Activated CD8-positive, alpha-beta memory T cell treated with anti-CD3 and anti-CD28 coated beads, Interleukin-2, amount 10 ng/mL, durations not matched to agents 7 days and 5 days (primary cell): ENCODE measurements around the gene VWC2L. TPM values are rescaled to one million over a fixed set of nuclear protein-coding genes. Genes with fewer than 3 reads are reported as not detected.

Experiments
- ATAC-seq: fragments of 150-1000 bp; cut with Tn5 transposase; one replicate; pipeline ENCODE4 v1.10.0; 2021; ENCODE audit warnings: moderate library complexity
- CTCF ChIA-PET: fragments of 350-600 bp; sonication (Branson Sonifier 250); formaldehyde crosslinking; loops from one replicate; lab custom pipeline; 2021; ENCODE audit warnings: antibody characterized with exemption; lab: Charles Lee
- DNase-seq: peaks from one replicate; pipeline ENCODE4 v3.0.0-alpha.2; 2020
- H3K27ac Mint-ChIP-seq: one replicate; pipeline ENCODE4 v1.8.0; 2021; ENCODE audit warnings: mild to moderate bottlenecking, mixed read lengths
- H3K27me3 Mint-ChIP-seq: one replicate; pipeline ENCODE4 v1.8.0; 2021; ENCODE audit warnings: mixed read lengths
- H3K36me3 Mint-ChIP-seq: one replicate; pipeline ENCODE4 v1.8.0; 2021; ENCODE audit warnings: mild to moderate bottlenecking, mixed read lengths
- H3K4me1 Mint-ChIP-seq: one replicate; pipeline ENCODE4 v1.8.0; 2021; ENCODE audit warnings: mixed read lengths
- H3K4me3 Mint-ChIP-seq: one replicate; pipeline ENCODE4 v1.8.0; 2021; ENCODE audit warnings: mild to moderate bottlenecking, moderate library complexity, mixed read lengths
- H3K9me3 Mint-ChIP-seq: one replicate; pipeline ENCODE4 v1.8.0; 2022; ENCODE audit warnings: low read depth, mixed read lengths
- total RNA-seq, 2 experiments: library from RNA; stranded (reverse); gene quantifications; one replicate each; pipeline ENCODE4 v1.2.3, GENCODE V29; 2021

VWC2L gene
- not detected for total RNA-seq

GRCh38 chr2:214410918-214411554 lies at the start of gene VWC2L:
Gene VWC2L (plus strand): TSS chr2:214411054. CDS start chr2:214414194, 3,140 bp downstream.
- no peaks in the 10 kb centered on the region for H3K36me3 Mint-ChIP-seq
- H3K4me1 Mint-ChIP-seq: no peaks in the 10 kb centered on the region
- no peaks in the 10 kb centered on the region for H3K27me3 Mint-ChIP-seq
- CTCF ChIA-PET: no interaction called here
- H3K27ac Mint-ChIP-seq: no peak within 1 kb of the TSS
- no peak for ATAC-seq
- H3K9me3 Mint-ChIP-seq: no peaks in the 10 kb centered on the region
- no peak within 1 kb of the TSS for H3K4me3 Mint-ChIP-seq
- peak; percentile 45 for DNase-seq

GRCh38 chr2:214361116-214361515 lies 49.7 kb upstream of the VWC2L start:
- Mint-ChIP-seq H3K4me1 (no peaks in the 10 kb centered on the region), H3K27ac (no peak overlapping the region), H3K36me3 (no peaks in the 10 kb centered on the region), H3K27me3 (no peaks in the 10 kb centered on the region), H3K9me3 (peaks cover 4% of the 10 kb centered on the region), H3K4me3 (no peak overlapping the region)
- DNase-seq (no peak), ATAC-seq (no peak)
- CTCF ChIA-PET: no interaction called here

DNA sequence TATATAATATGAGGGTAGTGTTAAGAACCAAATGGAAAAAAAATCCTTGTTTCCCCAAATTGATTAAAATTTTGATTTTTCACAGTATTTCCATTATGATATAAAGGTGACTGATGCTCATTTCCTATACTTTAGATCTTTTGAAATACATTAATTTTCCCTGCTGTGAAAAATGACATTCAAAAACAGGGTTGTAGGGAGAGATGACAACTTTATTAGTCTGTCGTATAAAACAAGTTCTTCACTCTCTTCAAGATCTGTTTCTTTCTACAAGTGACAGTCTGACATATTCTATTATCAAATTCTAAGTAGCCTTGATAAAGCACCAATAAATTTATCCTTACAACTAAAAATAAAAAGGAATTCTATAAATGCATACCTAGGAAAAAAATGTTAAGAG lies 45.3 kb upstream of the VWC2L start:
- CTCF ChIA-PET: no interaction called here

DNA sequence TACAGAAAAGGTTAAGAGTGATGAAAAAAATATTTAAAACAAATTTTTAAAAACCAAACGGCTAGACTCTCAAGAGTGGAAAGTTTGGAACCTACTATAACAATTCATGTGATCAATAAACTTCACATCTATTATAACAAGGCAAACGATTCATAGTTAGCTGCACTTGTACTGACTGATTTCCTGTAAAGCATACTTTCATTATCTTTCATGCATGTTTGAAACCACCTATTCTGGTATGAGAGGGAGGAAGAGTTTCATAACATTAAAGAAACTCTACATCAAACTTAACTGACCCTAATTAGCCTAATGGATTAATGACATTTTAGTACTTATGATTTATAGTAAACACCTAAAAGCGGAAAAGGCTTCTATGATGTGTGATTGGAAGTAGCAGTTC lies 43.7 kb upstream of the VWC2L start:
- H3K4me3 Mint-ChIP-seq: no peak overlapping the region

More for the DNA sequence above, 45.3 kb upstream of the VWC2L start:
- no peaks in the 10 kb centered on the region for H3K27me3 Mint-ChIP-seq
- H3K27ac Mint-ChIP-seq: no peak overlapping the region
- no peak for DNase-seq
- H3K36me3 Mint-ChIP-seq: no peaks in the 10 kb centered on the region
- no peak overlapping the region for H3K4me3 Mint-ChIP-seq
- H3K9me3 Mint-ChIP-seq: no peaks in the 10 kb centered on the region
- no peak for ATAC-seq
- H3K4me1 Mint-ChIP-seq: no peaks in the 10 kb centered on the region

GRCh38 chr2:214376618-214377285 lies 34.1 kb upstream of the VWC2L start:
- Mint-ChIP-seq H3K36me3 (no peaks in the 10 kb centered on the region), H3K4me3 (no peak overlapping the region), H3K27ac (no peak overlapping the region), H3K9me3 (no peaks in the 10 kb centered on the region), H3K4me1 (no peaks in the 10 kb centered on the region), H3K27me3 (no peaks in the 10 kb centered on the region)
- ATAC-seq: no peak
- CTCF ChIA-PET: no interaction called here
- no peak for DNase-seq

More for the DNA sequence above, 43.7 kb upstream of the VWC2L start:
- ATAC-seq (no peak), DNase-seq (no peak)
- no peaks in the 10 kb centered on the region for H3K4me1 Mint-ChIP-seq
- H3K27ac Mint-ChIP-seq: no peak overlapping the region
- H3K9me3 Mint-ChIP-seq: no peaks in the 10 kb centered on the region
- no peaks in the 10 kb centered on the region for H3K27me3 Mint-ChIP-seq
- CTCF ChIA-PET: no interaction called here
- no peaks in the 10 kb centered on the region for H3K36me3 Mint-ChIP-seq

GRCh38 chr2:214377286-214377624 lies 33.6 kb upstream of the VWC2L start:
- no peak overlapping the region for H3K4me3 Mint-ChIP-seq
- no peaks in the 10 kb centered on the region for H3K36me3 Mint-ChIP-seq
- no peaks in the 10 kb centered on the region for H3K4me1 Mint-ChIP-seq
- no peak overlapping the region for H3K27ac Mint-ChIP-seq
- CTCF ChIA-PET: no interaction called here
- no peaks in the 10 kb centered on the region for H3K27me3 Mint-ChIP-seq
- ATAC-seq (no peak), DNase-seq (no peak)
- no peaks in the 10 kb centered on the region for H3K9me3 Mint-ChIP-seq

DNA sequence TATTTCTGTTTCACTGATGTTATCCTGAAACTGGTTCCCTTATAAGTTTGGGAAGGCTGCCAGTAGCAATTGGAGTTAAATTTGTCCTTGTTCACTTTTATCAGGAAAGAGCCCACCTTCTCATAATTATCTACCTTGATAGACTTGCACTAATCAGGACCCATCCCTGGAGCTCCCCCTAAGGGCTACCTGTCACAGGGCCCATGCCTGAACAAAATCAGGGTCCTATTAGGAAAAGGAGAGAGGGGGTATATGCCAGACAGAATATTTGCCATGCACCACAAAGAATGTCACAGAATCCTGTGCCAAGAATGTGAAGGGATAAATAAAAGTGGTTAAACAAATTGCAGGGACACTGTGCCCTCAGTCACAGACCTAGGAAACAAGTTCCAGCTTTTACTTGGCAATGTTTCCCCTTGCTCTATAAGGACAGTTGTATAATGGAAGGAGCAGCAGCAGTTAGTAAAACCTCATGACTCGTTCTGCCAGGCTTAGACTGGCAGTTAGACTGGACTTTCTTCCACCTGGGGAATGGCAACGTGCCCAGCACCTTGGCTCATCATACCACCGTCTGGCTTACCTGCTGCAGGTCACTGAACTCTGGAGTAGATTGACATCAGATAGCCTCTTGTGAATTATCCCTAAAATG lies 32.3 kb upstream of the VWC2L start:
- ATAC-seq (no peak), DNase-seq (no peak)
- H3K4me3 Mint-ChIP-seq: no peak overlapping the region
- H3K27me3 Mint-ChIP-seq: no peaks in the 10 kb centered on the region
- H3K4me1 Mint-ChIP-seq: no peaks in the 10 kb centered on the region
- no peaks in the 10 kb centered on the region for H3K9me3 Mint-ChIP-seq
- CTCF ChIA-PET: no interaction called here
- no peak overlapping the region for H3K27ac Mint-ChIP-seq
- H3K36me3 Mint-ChIP-seq: no peaks in the 10 kb centered on the region

DNA sequence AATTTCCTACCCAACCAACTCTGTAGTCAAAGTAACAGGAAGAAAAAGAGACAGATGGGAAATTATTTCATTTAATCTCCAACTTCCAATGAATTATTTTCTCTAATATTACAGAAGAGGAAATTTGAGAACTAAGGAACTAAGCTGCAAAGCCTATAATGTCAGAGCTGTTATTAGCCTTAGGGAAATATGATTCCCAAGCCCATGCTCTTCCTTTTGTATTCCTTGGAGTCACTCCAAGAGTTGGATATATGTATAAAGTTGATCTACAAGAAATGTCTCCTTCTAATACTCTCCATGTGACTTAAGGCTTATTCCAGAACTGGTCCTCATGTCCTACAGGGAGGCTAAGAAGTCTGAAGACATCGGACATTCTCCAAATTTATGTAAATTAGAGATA lies 31.6 kb upstream of the VWC2L start:
- H3K4me1 Mint-ChIP-seq: no peaks in the 10 kb centered on the region
- no peaks in the 10 kb centered on the region for H3K36me3 Mint-ChIP-seq
- H3K9me3 Mint-ChIP-seq: no peaks in the 10 kb centered on the region
- DNase-seq: no peak
- CTCF ChIA-PET: no interaction called here
- no peak overlapping the region for H3K27ac Mint-ChIP-seq
- ATAC-seq: no peak
- no peaks in the 10 kb centered on the region for H3K27me3 Mint-ChIP-seq
- no peak overlapping the region for H3K4me3 Mint-ChIP-seq

DNA sequence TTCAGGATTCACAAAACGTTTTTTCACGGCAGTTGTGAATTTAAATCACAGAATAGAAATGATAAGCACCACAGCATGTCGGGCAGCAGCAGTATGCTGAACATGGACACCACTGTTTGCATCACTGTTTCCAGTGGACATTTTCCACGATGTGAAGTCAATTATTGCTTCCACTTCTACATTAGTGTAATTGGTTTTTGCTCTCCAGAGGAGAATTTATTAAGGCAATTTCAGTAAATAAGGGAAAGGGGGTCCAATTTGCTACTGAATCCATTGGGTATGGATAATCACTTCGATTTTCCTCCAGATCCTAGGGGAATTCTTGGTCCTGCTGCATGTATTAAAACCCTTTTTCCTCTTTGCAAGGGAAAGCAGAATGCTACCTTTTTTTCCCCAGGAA lies 30.2 kb upstream of the VWC2L start:
- H3K4me1 Mint-ChIP-seq: no peaks in the 10 kb centered on the region
- H3K27me3 Mint-ChIP-seq: no peaks in the 10 kb centered on the region
- no peaks in the 10 kb centered on the region for H3K36me3 Mint-ChIP-seq
- DNase-seq: no peak
- H3K27ac Mint-ChIP-seq: no peak overlapping the region
- no peak overlapping the region for H3K4me3 Mint-ChIP-seq
- no peak for ATAC-seq
- H3K9me3 Mint-ChIP-seq: no peaks in the 10 kb centered on the region
- CTCF ChIA-PET: no interaction called here

DNA sequence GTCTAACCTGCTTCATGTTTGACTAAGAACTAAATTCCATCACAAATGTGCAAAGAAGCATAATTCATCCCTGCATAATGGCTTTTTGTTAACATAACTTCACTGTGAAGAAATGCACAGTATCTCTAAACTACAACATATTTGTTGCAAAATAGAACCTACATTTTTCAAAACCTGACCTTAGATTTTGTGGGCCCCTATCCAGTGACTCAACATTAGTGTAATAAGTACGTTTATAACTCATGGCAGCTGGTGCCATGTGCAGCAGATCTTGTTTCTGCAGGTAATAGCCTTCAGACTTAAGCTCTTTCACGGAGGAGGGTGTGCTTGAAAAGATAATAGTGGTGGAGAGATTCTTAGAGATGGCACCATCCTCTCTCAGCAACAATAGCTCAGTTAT lies 28.6 kb upstream of the VWC2L start:
- H3K36me3 Mint-ChIP-seq: no peaks in the 10 kb centered on the region
- no peak for DNase-seq
- no peaks in the 10 kb centered on the region for H3K27me3 Mint-ChIP-seq
- H3K4me3 Mint-ChIP-seq: no peak overlapping the region
- no peak for ATAC-seq
- H3K4me1 Mint-ChIP-seq: no peaks in the 10 kb centered on the region
- CTCF ChIA-PET: no interaction called here
- H3K9me3 Mint-ChIP-seq: no peaks in the 10 kb centered on the region
- no peak overlapping the region for H3K27ac Mint-ChIP-seq

DNA sequence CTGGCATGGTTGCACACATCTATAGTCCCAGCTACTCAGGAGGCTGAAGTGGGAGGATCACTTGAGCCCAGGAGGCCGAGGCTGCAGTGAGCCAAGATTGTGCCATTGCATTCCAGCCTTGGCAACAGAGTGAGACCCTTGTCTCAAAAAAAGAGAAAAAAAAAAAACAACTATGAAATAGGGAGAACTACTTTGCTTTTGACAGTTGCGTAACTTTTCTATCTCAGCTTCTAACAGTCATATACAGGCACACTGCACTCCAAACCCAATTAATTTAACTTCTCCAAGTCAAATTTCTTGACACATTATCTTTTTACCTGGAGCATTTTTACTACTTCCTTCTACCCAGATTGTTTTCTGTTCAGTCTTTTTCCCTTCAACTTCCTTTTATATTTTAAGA lies 24.1 kb upstream of the VWC2L start:
- CTCF ChIA-PET: no interaction called here

GRCh38 chr2:214389334-214389733 lies 21.5 kb upstream of the VWC2L start:
- DNase-seq: no peak
- no peaks in the 10 kb centered on the region for H3K27me3 Mint-ChIP-seq

More for the DNA sequence above, 24.1 kb upstream of the VWC2L start:
- Mint-ChIP-seq H3K36me3 (no peaks in the 10 kb centered on the region), H3K27ac (no peak overlapping the region), H3K27me3 (no peaks in the 10 kb centered on the region), H3K4me3 (no peak overlapping the region), H3K4me1 (no peaks in the 10 kb centered on the region), H3K9me3 (no peaks in the 10 kb centered on the region)
- ATAC-seq (no peak), DNase-seq (no peak)

GRCh38 chr2:214393796-214394195 lies 17.1 kb upstream of the VWC2L start:
- no peaks in the 10 kb centered on the region for H3K36me3 Mint-ChIP-seq
- H3K4me1 Mint-ChIP-seq: no peaks in the 10 kb centered on the region
- H3K9me3 Mint-ChIP-seq: peaks cover 4% of the 10 kb centered on the region
- no peak overlapping the region for H3K4me3 Mint-ChIP-seq
- DNase-seq (no peak), ATAC-seq (no peak)
- CTCF ChIA-PET: no interaction called here
- no peak overlapping the region for H3K27ac Mint-ChIP-seq
- no peaks in the 10 kb centered on the region for H3K27me3 Mint-ChIP-seq

More at GRCh38 chr2:214389334-214389733, 21.5 kb upstream of the VWC2L start:
- no peaks in the 10 kb centered on the region for H3K9me3 Mint-ChIP-seq
- CTCF ChIA-PET: no interaction called here
- ATAC-seq: no peak
- H3K27ac Mint-ChIP-seq: no peak overlapping the region
- H3K4me1 Mint-ChIP-seq: no peaks in the 10 kb centered on the region
- no peaks in the 10 kb centered on the region for H3K36me3 Mint-ChIP-seq
- H3K4me3 Mint-ChIP-seq: no peak overlapping the region

- Mint-ChIP-seq H3K27ac (no peak overlapping the region), H3K36me3 (no peaks in the 10 kb centered on the region), H3K9me3 (peaks cover 4% of the 10 kb centered on the region), H3K4me3 (no peak overlapping the region), H3K4me1 (no peaks in the 10 kb centered on the region), H3K27me3 (no peaks in the 10 kb centered on the region)
- CTCF ChIA-PET: no interaction called here
- no peak for DNase-seq
- no peak for ATAC-seq
These were observed 15.8 kb upstream of the VWC2L start for GRCh38 chr2:214395040-214395439.
